Activated CD8-positive, alpha-beta memory T cell treated with anti-CD3 and anti-CD28 coated beads, Interleukin-2, amount 50 U/mL, for 48 hours (primary cell): ENCODE data around the gene ATPAF2.

Source experiments
- DNase-seq: peaks from one replicate; pipeline ENCODE4 v3.0.0-alpha.2; 2020

ATPAF2 gene

DNA sequence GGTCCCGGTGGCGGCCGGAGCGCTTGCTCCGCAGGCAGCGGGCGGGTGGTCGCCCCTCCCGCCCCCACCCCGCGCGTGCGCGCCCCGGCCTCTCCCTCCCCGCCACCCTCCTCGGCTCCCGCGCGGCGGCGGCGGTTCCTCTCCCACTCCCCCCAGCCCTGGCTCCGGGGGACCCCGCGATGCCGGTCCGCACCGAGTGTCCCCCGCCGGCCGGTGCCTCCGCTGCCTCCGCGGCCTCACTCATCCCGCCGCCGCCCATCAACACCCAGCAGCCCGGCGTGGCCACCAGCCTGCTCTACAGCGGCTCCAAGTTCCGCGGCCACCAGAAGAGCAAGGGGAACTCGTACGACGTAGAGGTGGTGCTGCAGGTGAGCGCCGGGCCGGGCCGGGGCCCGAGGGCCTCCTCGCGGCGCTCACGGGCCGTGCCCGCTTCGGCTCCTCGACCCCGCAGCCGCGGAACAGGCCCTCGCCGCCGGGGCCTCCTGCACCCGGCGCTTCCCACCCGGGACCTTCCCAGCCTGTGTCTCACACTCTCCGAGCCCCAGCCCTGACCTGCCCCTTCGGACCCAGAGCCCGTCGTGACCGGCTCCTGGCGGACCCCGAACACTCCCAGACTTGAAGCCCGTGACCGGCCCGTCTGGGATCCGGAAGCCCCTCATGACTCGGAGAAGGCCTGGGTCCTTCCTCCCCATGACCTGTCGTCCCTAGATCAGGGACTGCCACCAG, 730 bp upstream of the ATPAF2 start:
- peak; percentile 75 for DNase-seq

- peak; percentile 69 for DNase-seq
Measured at GRCh38 chr17:18038149-18038850, 668 bp downstream of the ATPAF2 start.

DNA sequence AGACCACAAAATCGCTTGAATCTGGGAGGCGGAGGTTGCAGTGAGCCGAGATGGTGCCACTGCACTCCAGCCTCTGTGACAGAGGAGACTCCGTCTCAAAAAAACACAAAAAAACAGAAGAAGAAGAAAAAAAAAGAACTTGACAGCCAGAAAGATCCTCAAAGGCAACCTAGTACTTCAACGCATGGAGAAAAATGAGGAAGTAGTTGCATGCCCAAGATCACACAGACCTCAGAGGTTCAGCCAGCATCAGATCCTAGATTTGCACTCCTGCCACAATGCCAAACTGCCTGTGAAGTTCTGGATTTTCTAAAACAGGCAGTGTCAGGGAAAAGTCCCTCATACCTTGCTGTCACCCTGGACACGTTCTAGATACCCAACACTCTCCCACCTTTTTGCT, 1.5 kb downstream of the ATPAF2 start:
- DNase-seq, result no peak

DNA sequence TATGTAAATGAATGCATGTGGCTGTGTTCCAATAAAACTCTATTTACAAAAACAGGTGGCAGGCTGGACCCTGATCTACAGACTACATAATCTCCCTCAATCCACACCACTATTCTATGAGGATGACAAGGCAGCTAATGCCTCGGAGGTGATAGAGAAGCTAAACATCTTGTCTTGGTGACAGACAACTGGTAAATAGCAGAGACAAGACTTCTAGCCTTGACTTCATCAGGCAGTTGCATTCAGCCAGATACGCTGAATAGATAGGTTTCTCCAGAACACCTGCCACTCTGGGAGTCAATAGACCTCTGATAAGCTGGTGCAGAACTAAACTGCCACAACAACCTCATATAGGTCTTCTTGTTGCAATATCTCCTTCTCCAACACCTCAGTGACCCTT, 3.3 kb downstream of the ATPAF2 start:
- DNase-seq, result no peak

- DNase-seq, result no peak
Measured at GRCh38 chr17:18033442-18034099, 5.4 kb downstream of the ATPAF2 start.

DNA sequence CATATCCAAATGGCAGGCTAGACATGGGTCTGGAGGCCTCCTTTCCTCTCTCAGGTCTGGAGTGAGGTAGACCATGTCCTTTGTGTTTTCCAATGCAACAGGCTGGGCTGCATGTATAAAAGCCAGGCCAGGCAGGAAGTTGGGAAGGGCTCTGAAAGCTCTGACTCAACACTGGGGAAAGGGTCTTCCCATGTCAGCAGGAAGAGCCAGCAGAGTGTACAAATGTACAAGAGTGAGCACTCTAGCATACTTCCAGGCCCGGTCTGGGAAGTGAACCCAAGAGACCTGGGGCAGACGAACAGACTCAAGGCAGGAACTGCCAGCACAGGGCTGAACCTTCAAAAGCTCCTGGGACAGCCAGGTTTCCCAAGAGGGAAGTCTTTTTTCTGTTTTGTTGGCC, 7.0 kb downstream of the ATPAF2 start:
- no peak for DNase-seq

GRCh38 chr17:18028952-18029540, 9.9 kb downstream of the ATPAF2 start:
- no peak for DNase-seq

DNA sequence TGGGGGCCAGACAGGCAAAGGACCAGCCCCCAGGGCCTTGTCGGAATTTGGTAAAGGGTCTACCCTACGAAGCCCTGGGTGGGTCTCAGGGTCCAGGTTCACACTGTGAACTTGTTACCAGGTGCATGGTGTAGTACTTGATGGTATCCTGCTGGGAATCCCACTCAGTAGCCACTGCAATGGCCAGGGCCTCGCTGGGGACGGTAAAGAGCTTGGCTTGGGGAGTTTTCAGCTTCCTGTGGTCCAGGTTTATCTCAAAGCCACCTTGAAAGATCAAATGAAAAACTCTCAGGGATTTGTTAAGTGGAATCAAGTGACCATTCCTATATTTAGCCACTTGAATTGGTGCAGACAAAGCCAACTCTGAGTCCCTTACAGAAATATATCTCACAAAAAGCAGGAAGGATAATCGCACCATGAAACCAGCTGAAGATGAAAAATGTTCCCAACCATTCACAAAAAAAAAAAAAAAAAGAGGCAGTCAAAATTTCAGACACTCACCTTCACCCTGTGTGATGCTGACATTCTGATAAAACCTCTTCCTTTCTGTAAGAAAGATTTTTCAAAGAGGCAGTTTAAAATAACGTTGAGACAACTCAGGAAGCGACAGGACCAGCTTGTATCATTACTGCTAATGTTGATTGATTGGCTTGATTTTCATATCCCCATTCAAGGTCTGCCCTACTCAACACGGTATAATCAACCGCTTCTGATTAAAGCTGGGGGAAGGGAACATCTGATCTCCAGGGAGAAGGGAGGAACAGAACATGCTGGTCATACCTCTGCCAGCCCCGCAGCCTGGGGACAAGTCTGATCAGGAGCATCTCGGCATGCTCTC, 10.6 kb downstream of the ATPAF2 start:
- DNase-seq, result no peak

DNA sequence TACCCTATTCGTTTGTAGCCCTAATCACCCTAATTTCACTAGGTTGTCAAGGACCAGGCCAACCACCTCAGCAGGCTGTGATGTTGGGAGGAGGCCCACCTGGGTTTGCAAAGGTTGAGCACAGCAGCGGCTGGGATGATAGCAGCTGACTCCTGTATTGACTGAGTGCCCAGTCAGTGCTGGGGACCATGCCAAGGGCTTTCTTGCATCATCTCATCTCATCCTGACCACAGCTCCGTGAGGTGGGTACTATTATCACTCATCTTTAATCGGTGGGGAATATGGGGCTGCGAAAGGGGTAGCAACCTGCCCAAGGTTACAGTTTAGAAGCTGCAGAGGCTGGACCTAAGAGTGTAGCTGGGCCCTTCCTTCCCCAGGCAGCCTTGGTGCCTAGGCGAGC, 11.7 kb downstream of the ATPAF2 start:
- no peak for DNase-seq

DNA sequence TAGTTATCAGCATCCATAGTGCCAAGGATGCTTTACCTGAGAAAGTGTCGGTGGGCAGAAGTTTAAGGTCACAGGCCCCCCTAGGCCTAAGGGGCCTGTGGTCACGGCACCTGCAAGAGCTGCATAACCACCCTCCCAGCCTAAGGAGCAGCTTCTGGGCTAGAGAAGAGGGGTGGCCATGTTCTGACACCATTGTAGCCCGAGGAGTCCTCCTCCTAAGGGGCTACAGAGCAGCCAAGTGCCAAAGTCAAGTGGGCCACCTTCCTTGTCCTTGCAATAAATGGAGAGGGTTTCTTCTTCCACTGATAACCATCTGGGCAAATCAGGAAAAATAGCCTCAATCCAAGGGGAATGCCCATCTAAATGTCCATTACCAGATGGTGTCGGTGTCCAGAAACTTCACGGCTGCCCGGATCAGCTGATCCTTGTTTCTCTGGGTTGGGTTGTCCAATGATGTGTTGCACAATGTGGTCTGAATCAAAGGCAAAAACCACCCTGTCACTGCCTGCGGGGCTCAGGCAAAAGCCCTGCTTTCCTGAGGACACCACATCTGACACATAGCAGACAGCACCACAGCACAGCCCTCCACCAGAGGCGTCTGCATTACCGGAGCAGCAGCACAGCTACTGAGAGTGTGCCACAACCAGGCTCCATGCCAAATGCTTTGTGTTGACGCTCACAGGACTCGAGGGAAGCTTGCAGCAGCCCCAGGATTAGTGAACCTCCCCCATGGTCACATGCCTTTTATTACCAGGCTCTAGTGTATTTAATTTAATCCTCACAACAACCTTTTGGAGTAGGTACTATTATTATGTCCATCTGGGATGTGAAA, 12.8 kb downstream of the ATPAF2 start:
- no peak for DNase-seq

DNA sequence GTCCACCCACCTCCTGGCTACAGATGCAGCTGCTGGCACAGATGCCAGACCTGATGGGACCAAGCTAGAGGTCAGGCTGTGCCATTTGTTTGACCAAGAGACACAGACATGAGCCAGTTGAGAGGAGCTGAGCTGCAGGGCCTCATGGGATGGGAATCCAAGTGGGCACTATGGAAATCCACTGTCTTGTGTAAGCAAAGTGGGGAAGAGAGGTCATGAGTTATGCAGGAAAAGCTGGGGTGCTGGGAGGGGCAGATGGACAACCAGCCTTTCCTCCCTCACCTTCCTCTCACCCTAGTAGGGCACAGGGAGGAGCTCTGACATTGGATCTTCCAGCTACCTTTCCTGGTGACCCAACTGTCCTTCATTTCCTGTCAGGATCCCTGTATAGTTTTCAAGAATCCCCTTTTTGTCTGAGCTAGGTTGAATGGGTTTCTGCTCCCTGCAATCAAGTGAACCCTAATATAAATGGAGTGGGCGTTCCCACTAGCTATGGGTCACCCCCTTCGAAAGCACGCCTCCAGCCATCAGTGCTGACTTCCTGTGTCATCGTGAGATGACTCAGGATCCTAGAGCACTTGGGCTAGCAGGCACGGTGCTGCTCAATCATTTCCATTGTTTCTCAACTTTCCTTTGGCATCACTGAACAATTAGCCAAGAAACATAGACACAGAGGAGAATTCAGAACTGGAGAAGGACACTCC, 13.6 kb downstream of the ATPAF2 start:
- no peak for DNase-seq

- DNase-seq, result no peak
Measured at GRCh38 chr17:18021372-18021771, 17.6 kb downstream of the ATPAF2 start.

DNA sequence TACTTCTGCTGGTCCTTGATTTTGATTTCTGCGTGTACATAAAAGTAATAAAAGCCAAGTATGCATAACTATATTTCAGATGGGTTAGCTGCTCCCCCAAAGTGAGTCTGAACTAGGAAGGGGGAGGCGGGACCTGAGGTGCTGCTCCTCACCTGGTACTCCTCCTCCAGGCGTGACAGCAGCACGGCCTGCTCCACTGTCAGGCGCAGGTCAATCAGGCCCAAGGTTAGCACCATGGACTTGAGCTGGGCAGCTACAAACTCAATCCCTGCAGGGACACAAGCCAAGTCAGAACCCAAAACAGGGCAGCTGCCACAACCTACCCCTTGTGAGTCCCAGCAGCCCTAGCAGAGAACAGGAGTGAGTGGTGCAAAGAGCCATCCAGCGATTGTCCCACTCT, 18.0 kb downstream of the ATPAF2 start:
- DNase-seq, result no peak

- DNase-seq, result no peak
Measured at GRCh38 chr17:18019838-18020154, 19.2 kb downstream of the ATPAF2 start.

DNA sequence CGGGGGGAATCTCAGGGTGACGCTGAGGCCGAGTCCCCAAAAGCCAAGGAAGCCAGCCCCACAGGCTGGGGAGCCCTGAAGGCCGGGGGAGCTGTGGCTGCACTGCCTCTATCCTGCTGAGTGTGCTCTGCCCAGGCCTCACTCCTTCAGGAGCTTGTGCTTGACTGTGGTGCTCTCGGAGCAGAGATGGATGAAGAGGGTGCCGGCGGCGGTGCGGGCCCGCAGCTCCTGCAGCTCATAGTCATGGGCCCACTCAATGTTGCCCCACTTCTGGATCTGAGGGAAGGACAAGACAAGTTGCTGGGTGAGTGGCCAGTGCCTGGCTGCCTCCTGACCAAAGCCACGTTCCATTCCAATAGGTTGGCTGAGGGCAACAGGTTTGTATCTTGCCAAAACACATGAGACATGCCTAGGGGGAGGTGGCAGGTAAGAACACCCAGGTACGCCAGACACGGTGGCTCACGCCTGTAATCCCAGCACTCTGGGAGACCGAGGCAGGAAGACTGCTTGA, 20.5 kb downstream of the ATPAF2 start:
- no peak for DNase-seq

DNA sequence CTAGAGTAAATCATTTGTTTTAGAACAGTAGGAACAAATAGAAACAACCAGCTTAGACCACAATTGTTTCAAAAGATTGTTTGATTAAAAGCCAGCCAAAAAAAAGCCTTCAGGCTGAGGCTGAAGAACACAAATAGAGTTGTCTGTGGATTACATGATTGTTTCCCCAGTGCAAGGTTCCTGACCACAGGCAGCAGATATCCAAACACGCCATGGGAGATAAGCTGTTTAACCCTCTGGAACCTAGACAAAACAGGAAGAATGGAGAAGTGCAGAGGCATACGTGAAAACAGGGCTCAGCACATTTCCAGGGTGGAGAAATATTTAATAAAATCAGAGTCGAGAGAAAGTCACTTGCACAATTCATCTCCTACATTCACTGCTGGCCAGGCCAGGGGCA, 21.0 kb downstream of the ATPAF2 start:
- no peak for DNase-seq

DNA sequence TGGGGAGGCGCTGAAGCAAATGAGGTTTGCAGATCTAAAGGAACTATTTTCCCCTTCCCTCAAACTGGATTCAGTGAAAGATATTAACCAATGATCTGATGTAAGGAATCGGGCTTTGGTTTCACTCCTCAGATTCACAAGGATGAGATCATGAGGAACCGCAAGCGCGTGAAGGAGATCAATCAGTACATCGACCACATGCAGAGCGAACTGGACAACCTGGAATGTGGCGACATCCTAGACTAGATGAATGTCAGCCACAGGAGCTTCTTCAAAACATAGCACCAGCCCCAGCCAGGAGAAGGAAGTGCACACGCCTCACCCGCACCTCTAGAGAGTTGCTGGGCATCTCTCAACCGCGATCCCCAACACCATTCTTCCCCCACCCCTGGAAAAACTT, 22.5 kb downstream of the ATPAF2 start:
- no peak for DNase-seq

DNA sequence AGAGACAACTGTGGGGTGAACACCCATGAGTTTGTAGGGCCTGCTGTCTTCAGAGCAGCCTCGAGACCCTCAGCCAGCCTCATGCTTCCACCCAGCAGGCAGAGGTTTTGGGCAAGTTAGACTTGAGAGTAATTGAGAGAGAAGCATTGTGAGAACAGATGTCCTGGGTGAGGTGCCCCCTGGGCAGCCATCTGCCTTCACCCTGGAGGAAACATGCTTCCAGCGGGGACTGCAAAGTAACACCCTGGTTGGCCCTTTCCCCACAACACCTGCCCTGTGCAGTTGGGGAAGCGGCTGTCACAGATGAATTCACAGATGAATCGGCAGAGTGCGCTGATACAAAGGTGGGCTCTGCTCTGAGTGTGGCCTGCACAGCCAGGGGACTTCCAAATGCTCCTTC, 23.4 kb downstream of the ATPAF2 start:
- DNase-seq, result no peak

DNA sequence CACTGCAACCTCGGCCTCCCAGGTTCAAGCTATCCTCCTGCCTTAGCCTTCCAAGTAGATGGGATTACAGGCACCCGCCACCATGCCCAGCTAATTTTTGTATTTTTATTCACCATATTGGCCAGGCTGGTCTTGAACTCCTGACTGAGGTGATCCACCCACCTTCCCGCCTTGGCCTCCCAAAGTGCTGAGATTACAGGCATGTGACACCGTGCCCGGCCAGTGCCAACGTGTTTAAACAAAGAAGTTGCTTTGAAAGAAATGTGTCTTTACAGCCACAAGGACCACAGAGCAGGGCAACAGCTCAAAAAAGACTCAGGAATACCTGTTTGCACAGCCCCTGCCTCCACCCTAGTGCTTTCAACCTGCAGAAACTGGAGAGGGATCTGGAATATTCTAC, 25.0 kb downstream of the ATPAF2 start:
- DNase-seq, result no peak

DNA sequence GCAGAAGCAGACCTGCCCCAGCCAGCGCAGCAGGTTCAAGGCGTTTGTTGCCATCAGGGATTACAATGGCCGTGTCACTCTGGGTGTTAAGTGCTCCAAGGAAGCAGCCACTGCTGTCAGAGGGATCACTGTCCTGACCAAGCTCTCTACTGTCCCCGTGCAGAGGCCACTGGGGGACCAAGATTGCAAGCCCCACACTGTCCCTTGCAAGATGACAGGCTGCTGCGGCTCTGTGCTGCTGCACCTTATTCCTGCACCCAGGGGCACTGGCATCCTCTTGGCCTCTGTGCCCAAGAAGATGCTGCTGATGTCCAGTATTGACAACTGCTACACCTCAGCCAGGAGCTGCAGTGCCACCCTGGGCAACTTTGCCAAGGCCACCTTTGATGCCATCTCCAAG, 27.7 kb downstream of the ATPAF2 start:
- DNase-seq, result no peak
